ENCODE data around the gene BCKDHA. TPM values are rescaled to one million over a fixed set of nuclear protein-coding genes. Genes with fewer than 3 reads are reported as not detected.
A peak's percentile ranks its signal among the peaks of the same experiment; 100 is the strongest.
"Not testable (repeated sequence)": the region's sequence is repeated elsewhere in the genome, so short reads cannot be mapped to it uniquely, and the experiment has no call there.

Gene BCKDHA
- total RNA-seq, 1 donor from 2014 or later: 22.6 TPM

DNA sequence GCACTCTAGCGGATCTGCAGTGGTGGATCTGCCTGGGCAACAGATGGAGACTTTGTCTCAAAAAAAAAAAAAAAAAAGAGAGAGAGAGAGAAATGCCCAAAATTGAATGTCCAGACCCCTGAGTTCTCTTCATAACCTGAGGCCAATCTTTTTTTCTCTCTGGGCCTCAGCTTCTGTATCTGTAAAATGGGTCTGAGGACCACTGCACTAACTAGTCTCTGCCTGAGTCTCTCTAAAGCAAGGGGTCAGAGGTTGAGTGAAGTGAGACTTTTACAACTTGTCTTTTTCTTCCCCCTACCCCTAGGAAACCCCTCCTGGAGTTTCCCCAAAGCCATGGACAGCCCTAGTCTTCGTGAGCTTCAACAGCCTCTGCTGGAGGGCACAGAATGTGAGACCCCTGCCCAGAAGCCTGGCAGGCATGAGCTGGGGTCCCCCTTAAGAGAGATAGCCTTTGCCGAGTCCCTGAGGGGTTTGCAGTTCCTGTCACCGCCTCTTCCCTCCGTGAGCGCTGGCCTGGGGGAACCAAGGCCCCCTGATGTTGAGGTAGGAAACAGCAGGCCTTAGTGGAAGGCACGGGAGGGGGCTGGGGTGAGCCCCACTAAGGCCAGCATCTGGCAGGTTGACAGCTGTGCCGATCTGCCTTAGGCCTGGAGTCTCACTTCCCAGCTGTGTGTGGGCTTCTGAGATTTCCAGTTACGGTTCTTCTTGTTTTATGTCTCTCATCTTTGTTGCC, 19.5 kb upstream of the BCKDHA start:
- Mint-ChIP-seq H3K36me3 (peaks cover 6% of the 10 kb centered on the region), H3K4me3 (peak overlapping the region; percentile 4), H3K27me3 (ENCODE audit: low read depth) (no peaks in the 10 kb centered on the region), H3K9me3 (no peaks in the 10 kb centered on the region), H3K27ac (peak overlapping the region; percentile 82), H3K4me1 (peaks cover 15% of the 10 kb centered on the region)
- no peak for DNase-seq (ENCODE audit: low spot score in 2 of 2, unreplicated experiment in 2 of 2)
- TF ChIP-seq, protein P1, sequence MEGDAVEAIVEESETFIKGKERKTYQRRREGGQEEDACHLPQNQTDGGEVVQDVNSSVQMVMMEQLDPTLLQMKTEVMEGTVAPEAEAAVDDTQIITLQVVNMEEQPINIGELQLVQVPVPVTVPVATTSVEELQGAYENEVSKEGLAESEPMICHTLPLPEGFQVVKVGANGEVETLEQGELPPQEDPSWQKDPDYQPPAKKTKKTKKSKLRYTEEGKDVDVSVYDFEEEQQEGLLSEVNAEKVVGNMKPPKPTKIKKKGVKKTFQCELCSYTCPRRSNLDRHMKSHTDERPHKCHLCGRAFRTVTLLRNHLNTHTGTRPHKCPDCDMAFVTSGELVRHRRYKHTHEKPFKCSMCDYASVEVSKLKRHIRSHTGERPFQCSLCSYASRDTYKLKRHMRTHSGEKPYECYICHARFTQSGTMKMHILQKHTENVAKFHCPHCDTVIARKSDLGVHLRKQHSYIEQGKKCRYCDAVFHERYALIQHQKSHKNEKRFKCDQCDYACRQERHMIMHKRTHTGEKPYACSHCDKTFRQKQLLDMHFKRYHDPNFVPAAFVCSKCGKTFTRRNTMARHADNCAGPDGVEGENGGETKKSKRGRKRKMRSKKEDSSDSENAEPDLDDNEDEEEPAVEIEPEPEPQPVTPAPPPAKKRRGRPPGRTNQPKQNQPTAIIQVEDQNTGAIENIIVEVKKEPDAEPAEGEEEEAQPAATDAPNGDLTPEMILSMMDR (IDR thresholded peaks at IDR 0.05; ENCODE audit: unreplicated experiment): no peak

DNA sequence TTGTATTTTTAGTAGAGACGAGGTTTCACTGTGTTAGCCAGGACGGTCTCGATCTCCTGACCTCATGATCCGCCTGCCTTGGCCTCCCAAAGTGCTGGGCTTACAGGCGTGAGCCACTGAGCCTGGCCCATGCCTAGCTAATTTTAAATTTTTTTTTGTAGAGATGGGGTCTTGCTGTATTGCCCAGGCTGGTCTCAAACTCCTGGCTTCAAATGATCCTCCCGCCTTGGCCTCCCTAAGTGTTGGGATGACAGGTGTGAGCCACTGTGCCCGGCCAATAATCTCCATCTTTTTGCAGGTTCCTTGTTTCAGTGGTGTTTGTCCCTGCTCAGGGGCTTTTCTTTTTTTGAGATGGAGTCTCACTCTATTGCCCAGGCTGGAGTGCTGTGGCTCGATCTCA, 16.1 kb upstream of the BCKDHA start:
- not testable (repeated sequence) for H3K27ac Mint-ChIP-seq; H3K4me1 Mint-ChIP-seq; H3K9me3 Mint-ChIP-seq; DNase-seq (ENCODE audit: low spot score in 2 of 2, unreplicated experiment in 2 of 2); H3K4me3 Mint-ChIP-seq; H3K27me3 Mint-ChIP-seq (ENCODE audit: low read depth)
- peaks cover 15% of the 10 kb centered on the region for H3K36me3 Mint-ChIP-seq

DNA sequence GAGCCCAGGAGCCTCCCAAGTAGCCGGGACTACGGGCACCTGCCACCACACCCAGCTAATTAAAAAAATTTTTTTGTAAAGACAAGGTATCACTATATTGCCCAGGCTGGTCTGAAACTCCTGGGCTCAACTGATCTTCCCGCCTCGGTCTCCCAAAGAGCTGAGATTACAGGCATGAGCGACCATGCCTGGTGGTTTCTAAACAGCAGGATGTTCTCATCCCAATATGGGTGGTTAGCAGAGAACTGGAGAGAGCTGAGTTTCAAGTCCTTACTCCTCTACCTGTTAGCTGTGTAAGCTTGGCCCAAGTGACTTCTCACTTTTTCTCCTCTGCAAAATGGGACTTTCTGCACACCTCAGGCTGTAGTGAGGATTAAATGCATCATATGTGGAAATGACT, 13.3 kb upstream of the BCKDHA start:
- no peaks in the 10 kb centered on the region for H3K4me1 Mint-ChIP-seq
- H3K4me3 Mint-ChIP-seq: no peak overlapping the region
- no peak for DNase-seq (ENCODE audit: low spot score in 2 of 2, unreplicated experiment in 2 of 2)
- peaks cover 13% of the 10 kb centered on the region for H3K36me3 Mint-ChIP-seq
- no peaks in the 10 kb centered on the region for H3K9me3 Mint-ChIP-seq
- TF ChIP-seq, protein P1 (IDR thresholded peaks at IDR 0.05; ENCODE audit: unreplicated experiment): no peak
- H3K27ac Mint-ChIP-seq: no peak overlapping the region
- H3K27me3 Mint-ChIP-seq (ENCODE audit: low read depth): no peaks in the 10 kb centered on the region

DNA sequence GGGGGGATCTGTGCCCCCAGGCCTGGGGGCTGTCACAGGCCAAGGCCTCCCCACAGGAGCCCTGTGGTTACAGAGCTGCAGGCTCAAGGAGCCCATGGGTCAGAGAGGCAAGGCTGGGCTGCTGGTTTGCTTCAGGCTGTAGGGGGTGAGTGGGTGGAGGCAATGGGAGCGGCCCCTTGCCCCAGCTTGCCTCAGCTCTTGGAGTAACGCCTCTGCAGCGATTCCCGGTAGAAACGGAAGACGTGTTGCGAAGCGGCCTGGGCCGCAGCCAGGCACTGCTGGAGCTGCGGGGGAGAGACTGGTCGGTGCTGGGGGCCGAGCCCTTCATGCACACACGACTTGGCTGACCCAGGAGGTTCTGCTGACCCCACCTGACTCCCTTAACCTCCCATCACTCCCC, 11.2 kb upstream of the BCKDHA start:
- no peak for DNase-seq (ENCODE audit: low spot score in 2 of 2, unreplicated experiment in 2 of 2)
- H3K4me3 Mint-ChIP-seq: no peak overlapping the region
- H3K4me1 Mint-ChIP-seq: no peaks in the 10 kb centered on the region
- TF ChIP-seq, protein P1 (IDR thresholded peaks at IDR 0.05; ENCODE audit: unreplicated experiment): no peak
- no peak overlapping the region for H3K27ac Mint-ChIP-seq
- no peaks in the 10 kb centered on the region for H3K9me3 Mint-ChIP-seq
- peaks cover 17% of the 10 kb centered on the region for H3K36me3 Mint-ChIP-seq
- H3K27me3 Mint-ChIP-seq (ENCODE audit: low read depth): no peaks in the 10 kb centered on the region

DNA sequence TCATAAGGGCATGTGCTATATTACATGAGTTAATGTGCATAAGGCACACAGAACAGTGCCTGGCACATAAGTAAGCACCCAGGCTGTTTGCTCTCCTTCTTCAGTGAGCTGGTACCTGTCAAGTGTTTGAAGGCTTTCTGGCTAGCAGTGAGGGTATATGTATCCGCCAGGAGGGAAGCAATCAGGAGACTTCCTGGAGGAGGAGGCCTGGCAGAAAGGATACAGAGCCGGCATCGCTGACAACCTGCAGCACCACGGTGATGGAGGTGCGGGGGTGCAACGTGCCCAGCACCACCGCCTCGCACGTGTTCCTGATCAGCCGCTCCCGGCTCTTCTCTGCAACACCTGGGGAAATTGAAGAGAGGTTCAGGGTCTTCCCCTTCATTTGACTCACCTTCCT, 6.0 kb upstream of the BCKDHA start:
- no peak for DNase-seq (ENCODE audit: low spot score in 2 of 2, unreplicated experiment in 2 of 2)
- Mint-ChIP-seq H3K4me3 (no peak overlapping the region), H3K9me3 (no peaks in the 10 kb centered on the region), H3K27ac (no peak overlapping the region), H3K4me1 (peaks cover 12% of the 10 kb centered on the region), H3K36me3 (peaks cover 5% of the 10 kb centered on the region), H3K27me3 (ENCODE audit: low read depth) (no peaks in the 10 kb centered on the region)
- TF ChIP-seq, protein P1 (IDR thresholded peaks at IDR 0.05; ENCODE audit: unreplicated experiment): no peak

DNA sequence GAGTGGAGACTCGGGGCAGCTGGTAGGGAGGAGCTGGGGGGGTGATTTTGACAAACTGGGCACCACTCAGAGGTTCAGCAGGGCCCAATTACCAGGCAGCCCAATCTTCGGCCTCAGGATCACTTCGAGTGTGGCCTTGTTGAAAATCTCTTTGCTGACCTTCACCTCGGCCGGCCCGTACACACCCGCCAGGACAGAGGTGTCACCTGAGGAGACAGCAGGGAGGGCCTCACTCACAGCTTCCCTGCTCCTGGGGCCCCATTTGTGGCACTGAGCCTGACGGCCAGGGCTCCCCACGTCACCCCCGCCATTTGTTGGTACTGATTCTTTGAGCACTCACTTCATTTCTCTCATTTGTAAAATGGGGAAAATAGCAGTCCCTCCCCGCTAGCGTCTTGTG, 4.8 kb upstream of the BCKDHA start:
- no peaks in the 10 kb centered on the region for H3K9me3 Mint-ChIP-seq
- TF ChIP-seq, protein P1 (IDR thresholded peaks at IDR 0.05; ENCODE audit: unreplicated experiment): no peak
- no peak for DNase-seq (ENCODE audit: low spot score in 2 of 2, unreplicated experiment in 2 of 2)
- peaks cover 5% of the 10 kb centered on the region for H3K36me3 Mint-ChIP-seq
- peaks cover 18% of the 10 kb centered on the region for H3K4me1 Mint-ChIP-seq
- H3K27me3 Mint-ChIP-seq (ENCODE audit: low read depth): no peaks in the 10 kb centered on the region
- H3K27ac Mint-ChIP-seq: no peak overlapping the region
- no peak overlapping the region for H3K4me3 Mint-ChIP-seq

Data from mesothelial cell of epicardium (in vitro differentiated cells).